ENCODE results near the gene PYY. TPM values are rescaled to one million over a fixed set of nuclear protein-coding genes. Genes with fewer than 3 reads are reported as not detected.

PYY gene
- total RNA-seq, 4 donors from 2014 or later = not detected

DNA sequence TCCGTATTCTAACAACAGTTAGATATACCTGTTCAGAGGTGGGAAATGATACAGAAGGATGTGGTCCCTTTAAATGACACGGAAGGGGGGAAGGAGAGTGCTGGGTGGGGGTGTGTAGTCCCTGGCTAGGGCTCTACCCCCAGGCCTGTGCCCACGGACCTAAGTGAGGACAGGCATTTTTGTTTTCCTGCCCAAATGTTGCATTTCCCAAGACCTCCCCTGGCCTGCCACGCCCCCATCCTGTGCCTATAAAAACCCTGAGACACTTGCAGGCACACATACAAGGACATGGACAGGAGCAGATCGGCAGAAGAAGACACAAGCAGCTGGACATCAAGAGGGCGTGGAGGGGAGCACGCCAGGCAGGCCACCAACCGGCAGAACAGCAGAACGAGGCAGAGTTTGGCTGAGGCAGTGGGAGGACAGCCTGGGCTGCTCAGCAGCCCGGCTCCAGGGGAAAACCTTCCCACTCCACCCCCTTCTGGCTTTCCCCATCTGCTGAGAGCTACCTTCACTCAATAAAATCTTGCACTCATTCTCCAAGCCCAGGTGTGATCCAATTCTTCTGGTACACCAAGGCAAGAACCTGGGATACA, 33.1 kb downstream of the PYY start:
- Histone ChIP-seq H3K27ac (replicated peaks in 1 of 4) (no peak overlapping the region), H3K9me3 (no peaks in the 10 kb centered on the region), H3K27me3 (peaks cover 0 to 72% (median 0%) of the 10 kb centered on the region in 4 donors), H3K4me1 (peaks cover 0 to 13% (median 10%) of the 10 kb centered on the region in 4 donors), H3K36me3 (no peaks in the 10 kb centered on the region), H3K4me3 (no peak overlapping the region)
- TF ChIP-seq, protein P1, sequence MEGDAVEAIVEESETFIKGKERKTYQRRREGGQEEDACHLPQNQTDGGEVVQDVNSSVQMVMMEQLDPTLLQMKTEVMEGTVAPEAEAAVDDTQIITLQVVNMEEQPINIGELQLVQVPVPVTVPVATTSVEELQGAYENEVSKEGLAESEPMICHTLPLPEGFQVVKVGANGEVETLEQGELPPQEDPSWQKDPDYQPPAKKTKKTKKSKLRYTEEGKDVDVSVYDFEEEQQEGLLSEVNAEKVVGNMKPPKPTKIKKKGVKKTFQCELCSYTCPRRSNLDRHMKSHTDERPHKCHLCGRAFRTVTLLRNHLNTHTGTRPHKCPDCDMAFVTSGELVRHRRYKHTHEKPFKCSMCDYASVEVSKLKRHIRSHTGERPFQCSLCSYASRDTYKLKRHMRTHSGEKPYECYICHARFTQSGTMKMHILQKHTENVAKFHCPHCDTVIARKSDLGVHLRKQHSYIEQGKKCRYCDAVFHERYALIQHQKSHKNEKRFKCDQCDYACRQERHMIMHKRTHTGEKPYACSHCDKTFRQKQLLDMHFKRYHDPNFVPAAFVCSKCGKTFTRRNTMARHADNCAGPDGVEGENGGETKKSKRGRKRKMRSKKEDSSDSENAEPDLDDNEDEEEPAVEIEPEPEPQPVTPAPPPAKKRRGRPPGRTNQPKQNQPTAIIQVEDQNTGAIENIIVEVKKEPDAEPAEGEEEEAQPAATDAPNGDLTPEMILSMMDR (IDR thresholded peaks at IDR 0.05) = no peak
- no peak for DNase-seq (ENCODE audit: extremely low spot score)
- intact Hi-C loops (cut with DNase I) = no loop called here
- 66% methylated on average over 9 of the region's 10 CpGs for WGBS

DNA sequence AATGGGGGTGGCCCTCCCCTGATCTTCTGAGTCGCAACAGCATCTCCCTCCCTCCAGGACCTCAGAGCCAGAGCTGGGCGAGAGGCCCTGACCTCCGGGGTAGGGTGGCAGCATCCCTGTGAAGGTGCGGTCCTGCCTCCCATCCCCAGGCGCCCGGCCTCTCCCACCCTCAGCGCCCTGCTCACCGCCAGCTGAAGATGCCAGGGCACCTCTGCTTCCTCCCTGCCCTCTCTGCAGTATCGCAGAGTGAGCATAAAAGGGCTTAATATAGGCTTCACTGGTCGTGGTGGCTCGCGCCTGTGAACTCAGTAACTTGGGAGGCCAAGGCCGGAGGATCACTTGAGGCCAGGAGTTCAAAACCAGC, 35.7 kb downstream of the PYY start:
- DNase-seq (ENCODE audit: extremely low spot score) = no peak
- 76% methylated on average over 5 of the region's 13 CpGs for WGBS
- Histone ChIP-seq H3K4me3 (peak overlapping the region in 2 of 4 donors; percentile 36 to 40), H3K27me3 (peaks cover 0 to 56% (median 0%) of the 10 kb centered on the region in 4 donors), H3K4me1 (peaks cover 0 to 13% (median 10%) of the 10 kb centered on the region in 4 donors), H3K9me3 (no peaks in the 10 kb centered on the region), H3K36me3 (no peaks in the 10 kb centered on the region), H3K27ac (replicated peaks in 1 of 4) (no peak overlapping the region)
- intact Hi-C loops (cut with DNase I) = no loop called here
- no peak for TF ChIP-seq EP300 (IDR thresholded peaks at IDR 0.05)

DNA sequence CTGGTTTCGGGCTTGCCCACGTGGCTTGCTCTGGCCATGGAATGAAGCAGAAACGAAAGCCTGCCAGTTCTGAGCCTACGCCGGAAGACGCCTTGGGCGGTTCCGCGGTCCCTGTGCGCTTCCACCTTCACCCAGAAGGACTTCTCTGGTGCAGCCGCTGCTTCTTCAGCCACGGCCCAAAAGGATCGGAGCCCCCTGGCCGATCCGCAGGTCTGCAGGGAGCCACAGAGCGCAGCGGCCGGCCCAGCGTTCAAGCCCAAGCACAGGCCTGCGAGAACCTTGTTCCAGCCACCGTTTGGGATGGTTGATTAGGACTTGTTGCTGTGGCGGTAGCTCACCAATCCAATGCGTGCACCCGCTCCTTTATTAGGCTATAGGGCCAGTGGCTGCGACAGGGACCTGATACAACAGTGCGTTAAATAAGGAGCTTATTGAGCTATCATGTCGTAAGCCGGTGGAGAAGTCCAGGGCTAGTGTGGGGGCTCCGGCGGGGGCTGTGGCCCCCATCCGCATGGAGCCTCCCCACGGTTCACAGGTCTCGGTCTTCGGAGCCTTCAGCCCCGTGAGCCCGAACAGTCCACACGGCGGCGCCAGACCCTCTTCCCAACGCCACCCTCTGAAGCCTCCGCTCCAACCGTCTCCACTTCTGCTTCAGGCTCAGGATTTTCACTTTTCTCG, 36.3 kb downstream of the PYY start:
- no peak for TF ChIP-seq POLR2AphosphoS5 (IDR thresholded peaks at IDR 0.05)
- TF ChIP-seq, protein P1 (IDR thresholded peaks at IDR 0.05) = peak; percentile 18 to 57 (median 23)
- no peak for DNase-seq (ENCODE audit: extremely low spot score)
- Histone ChIP-seq H3K27me3 (peaks cover 0 to 56% (median 0%) of the 10 kb centered on the region in 4 donors), H3K4me1 (peaks cover 0 to 13% (median 10%) of the 10 kb centered on the region in 4 donors), H3K9me3 (no peaks in the 10 kb centered on the region), H3K36me3 (no peaks in the 10 kb centered on the region), H3K27ac (replicated peaks in 1 of 4) (no peak overlapping the region), H3K4me3 (peak overlapping the region; percentile 36 to 46 (median 40))
- 14% methylated on average over 21 of the region's 43 CpGs for WGBS
- intact Hi-C loops (cut with DNase I) = no loop called here

DNA sequence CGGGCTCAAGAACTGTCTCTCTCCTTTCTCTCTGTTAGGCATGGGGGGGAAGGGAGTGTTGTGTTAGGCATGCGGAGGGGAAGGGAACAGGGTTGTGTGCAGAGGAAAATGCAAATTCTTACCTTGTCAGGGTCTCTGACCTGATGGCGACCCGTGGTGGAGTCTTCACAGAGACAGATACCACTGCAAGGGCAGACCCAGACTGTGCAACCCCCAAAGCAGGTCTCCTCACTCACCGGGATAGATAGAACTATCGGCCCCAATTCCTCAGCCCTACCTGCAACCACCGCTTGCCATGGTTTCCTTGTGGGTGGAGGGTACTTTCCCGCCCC, 36.8 kb downstream of the PYY start:
- TF ChIP-seq POLR2A (IDR thresholded peaks at IDR 0.05; ENCODE audit: low read depth) (no peak), EP300 (IDR thresholded peaks at IDR 0.05) (no peak), POLR2AphosphoS5 (IDR thresholded peaks at IDR 0.05) (no peak)
- TF ChIP-seq, protein P1 (IDR thresholded peaks at IDR 0.05) = no peak
- Histone ChIP-seq H3K27ac (replicated peaks in 1 of 4) (no peak overlapping the region), H3K9me3 (no peaks in the 10 kb centered on the region), H3K36me3 (no peaks in the 10 kb centered on the region), H3K4me1 (peaks cover 0 to 13% (median 10%) of the 10 kb centered on the region in 4 donors), H3K4me3 (peak overlapping the region; percentile 36 to 46 (median 40)), H3K27me3 (peaks cover 0 to 53% (median 0%) of the 10 kb centered on the region in 4 donors)
- no CpG with 5 or more reads among the region's 8 CpGs for WGBS
- intact Hi-C loops (cut with DNase I) = no loop called here
- DNase-seq (ENCODE audit: extremely low spot score) = no peak

DNA sequence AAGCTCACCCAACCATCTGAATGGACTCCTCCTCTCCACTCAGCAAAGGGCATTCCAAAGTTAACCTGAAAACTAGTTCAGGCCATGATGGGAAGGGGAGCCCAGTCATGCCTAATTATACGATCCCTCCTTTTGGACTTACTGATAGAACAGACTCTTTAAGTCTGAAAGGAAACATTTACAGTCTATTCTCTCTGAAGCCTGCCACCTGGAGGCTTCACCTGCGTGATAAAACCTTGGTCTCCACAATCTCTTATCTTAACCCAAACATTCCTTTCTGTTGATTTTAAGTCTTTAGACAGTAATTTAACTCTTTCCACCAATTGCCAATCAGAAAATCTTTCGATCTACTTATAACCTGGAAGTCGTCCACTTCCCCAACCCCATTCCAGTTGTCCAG, 37.4 kb downstream of the PYY start:
- intact Hi-C loops (cut with DNase I) = no loop called here
- peaks cover 0 to 13% (median 10%) of the 10 kb centered on the region in 4 donors for H3K4me1 ChIP-seq
- WGBS = 98% methylated on average over 4 of the region's 4 CpGs

More for the DNA sequence above, 37.4 kb downstream of the PYY start:
- Histone ChIP-seq H3K36me3 (no peaks in the 10 kb centered on the region), H3K27ac (replicated peaks in 1 of 4) (no peak overlapping the region), H3K9me3 (no peaks in the 10 kb centered on the region), H3K27me3 (peaks cover 0 to 47% (median 0%) of the 10 kb centered on the region in 4 donors), H3K4me3 (no peak overlapping the region)
- TF ChIP-seq EP300 (IDR thresholded peaks at IDR 0.05) (no peak), POLR2AphosphoS5 (IDR thresholded peaks at IDR 0.05) (no peak), POLR2A (IDR thresholded peaks at IDR 0.05; ENCODE audit: low read depth) (no peak)
- TF ChIP-seq, protein P1 (IDR thresholded peaks at IDR 0.05) = no peak
- no peak for DNase-seq (ENCODE audit: extremely low spot score)

Measured in esophagus muscularis mucosa (tissue), 4 donors.